Calu3 (cell line): Measurements from ENCODE around the gene AK5. TPM values are rescaled to one million over a fixed set of nuclear protein-coding genes. Genes with fewer than 3 reads are reported as not detected.

Source experiments
- BruUV-seq: library from RNA; stranded (reverse); fragments of 400-500 nt; replicated peaks from 2 replicates; lab custom pipeline; 2021; lab: Mats Ljungman, UMichigan
- CTCF ChIA-PET: fragments of 300-600 bp; sonication (Branson Sonifier 250); formaldehyde crosslinking; loops from one replicate; lab custom pipeline; 2022; ENCODE audit warnings: antibody characterized with exemption; lab: Charles Lee
- DNase-seq: peaks from one replicate; pipeline ENCODE4 v3.0.0; 2022
- H3K27ac Mint-ChIP-seq: one replicate; pipeline ENCODE4 v1.8.0; 2022; ENCODE audit warnings: mixed read lengths; ENCODE audit not compliant: unreplicated experiment
- H3K27me3 Mint-ChIP-seq: one replicate; pipeline ENCODE4 v1.8.0; 2022; ENCODE audit warnings: mixed read lengths; ENCODE audit not compliant: unreplicated experiment
- H3K36me3 Mint-ChIP-seq: one replicate; pipeline ENCODE4 v1.8.0; 2022; ENCODE audit warnings: mild to moderate bottlenecking, moderate library complexity, mixed read lengths; ENCODE audit not compliant: insufficient read depth, unreplicated experiment
- H3K4me1 Mint-ChIP-seq: one replicate; pipeline ENCODE4 v1.8.0; 2022; ENCODE audit warnings: mild to moderate bottlenecking, low read depth, mixed read lengths; ENCODE audit not compliant: unreplicated experiment
- H3K4me3 Mint-ChIP-seq: one replicate; pipeline ENCODE4 v1.8.0; 2022; ENCODE audit warnings: mild to moderate bottlenecking, low read depth, moderate library complexity, mixed read lengths; ENCODE audit not compliant: unreplicated experiment
- H3K9me3 Mint-ChIP-seq: one replicate; pipeline ENCODE4 v1.8.0; 2022; ENCODE audit warnings: low read depth, mixed read lengths; ENCODE audit not compliant: unreplicated experiment
- CTCF ChIP-seq: fragments of 200-600 bp; IDR thresholded peaks from one replicate; pipeline ENCODE4 v1.8.0; 2022; ENCODE audit warnings: antibody characterized with exemption; ENCODE audit not compliant: unreplicated experiment
- intact Hi-C: fragments of 100-400 bp; cut with micrococcal nuclease; formaldehyde crosslinking; loops from one replicate; pipeline ENCODE4 v1.10.0; 2022; ENCODE audit not compliant: unreplicated experiment
- total RNA-seq: library from RNA; stranded (reverse); gene quantifications from 2 replicates; pipeline ENCODE4 v1.2.3, GENCODE V29; 2022

AK5 gene
- total RNA-seq, 1 experiment from 2014 or later = not detected

- no TSS peak for BruUV-seq
- TF ChIP-seq CTCF = no peak
- DNase-seq = no peak
- H3K27ac Mint-ChIP-seq = no peak overlapping the region
- H3K4me3 Mint-ChIP-seq = no peak overlapping the region
- H3K4me1 Mint-ChIP-seq = no peaks in the 10 kb centered on the region
- intact Hi-C loops = no loop called here
- no peaks in the 10 kb centered on the region for H3K9me3 Mint-ChIP-seq
- no peaks in the 10 kb centered on the region for H3K27me3 Mint-ChIP-seq
- H3K36me3 Mint-ChIP-seq = no peaks in the 10 kb centered on the region
- CTCF ChIA-PET = no interaction called here
Observed at GRCh38 chr1:77292551-77292950, 10.7 kb downstream of the AK5 start.

GRCh38 chr1:77300566-77300965 lies 18.7 kb downstream of the AK5 start:
- TF ChIP-seq CTCF = no peak
- Mint-ChIP-seq H3K4me1 (no peaks in the 10 kb centered on the region), H3K36me3 (no peaks in the 10 kb centered on the region), H3K27me3 (no peaks in the 10 kb centered on the region), H3K4me3 (no peak overlapping the region), H3K9me3 (no peaks in the 10 kb centered on the region), H3K27ac (no peak overlapping the region)
- CTCF ChIA-PET = no interaction called here
- BruUV-seq = no TSS peak
- DNase-seq = no peak
- intact Hi-C loops = no loop called here

GRCh38 chr1:77303387-77303786 lies 21.6 kb downstream of the AK5 start:
- H3K9me3 Mint-ChIP-seq = no peaks in the 10 kb centered on the region
- intact Hi-C loops = no loop called here
- TF ChIP-seq CTCF = no peak
- H3K27me3 Mint-ChIP-seq = no peaks in the 10 kb centered on the region
- H3K4me1 Mint-ChIP-seq = no peaks in the 10 kb centered on the region
- H3K27ac Mint-ChIP-seq = no peak overlapping the region
- BruUV-seq = no TSS peak
- DNase-seq = no peak
- CTCF ChIA-PET = no interaction called here
- no peak overlapping the region for H3K4me3 Mint-ChIP-seq
- no peaks in the 10 kb centered on the region for H3K36me3 Mint-ChIP-seq

- TF ChIP-seq CTCF = no peak
- no TSS peak for BruUV-seq
- H3K9me3 Mint-ChIP-seq = no peaks in the 10 kb centered on the region
- H3K4me1 Mint-ChIP-seq = no peaks in the 10 kb centered on the region
- H3K36me3 Mint-ChIP-seq = no peaks in the 10 kb centered on the region
- H3K27me3 Mint-ChIP-seq = no peaks in the 10 kb centered on the region
- CTCF ChIA-PET = no interaction called here
- no peak for DNase-seq
- intact Hi-C loops = no loop called here
- H3K27ac Mint-ChIP-seq = no peak overlapping the region
- no peak overlapping the region for H3K4me3 Mint-ChIP-seq
Observed at GRCh38 chr1:77308889-77309621, 27.2 kb downstream of the AK5 start.
